ENCODE results near the gene BAK1.

The BAK1 gene

DNA sequence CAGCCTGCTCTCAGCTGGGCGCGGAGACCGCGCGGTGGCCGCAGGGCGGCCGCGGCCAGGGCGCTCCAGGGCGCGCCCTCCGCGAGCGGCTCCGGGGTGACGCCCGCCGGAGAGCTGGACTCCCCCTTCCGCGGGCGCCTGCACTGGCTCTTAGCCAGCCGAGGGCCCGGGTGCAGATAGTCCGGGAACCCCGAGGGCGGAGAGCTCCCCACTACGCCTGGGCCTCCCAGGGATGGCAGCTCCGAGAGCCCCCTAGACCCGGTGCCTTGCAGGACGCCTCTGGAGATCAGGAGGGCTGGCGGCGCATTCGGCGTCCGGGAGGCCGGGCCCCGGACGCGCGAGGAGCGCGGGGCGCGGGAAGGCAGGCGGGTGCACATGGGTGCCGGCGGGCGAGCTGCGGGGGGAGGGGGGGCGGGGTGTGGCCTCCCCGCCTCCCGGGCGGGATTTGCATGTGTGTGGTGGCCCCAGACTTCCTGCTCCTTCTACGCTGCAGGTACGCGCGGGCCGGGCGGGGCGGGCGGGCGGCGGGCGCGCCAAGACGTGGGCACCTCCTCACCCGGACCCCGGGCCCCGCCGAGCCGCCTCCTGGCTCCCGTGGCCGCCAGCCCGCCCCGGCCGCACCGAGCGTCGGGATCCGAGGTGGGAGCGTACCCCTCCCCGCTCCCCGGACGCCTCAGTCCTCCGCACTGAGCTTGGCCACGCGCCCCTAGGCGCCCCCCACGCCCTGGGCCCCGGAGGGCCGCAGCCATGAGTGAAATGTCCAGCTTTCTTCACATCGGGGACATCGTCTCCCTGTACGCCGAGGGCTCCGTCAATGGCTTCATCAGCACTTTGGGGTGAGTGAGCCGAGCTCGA lies 41.0 kb upstream of the BAK1 start, which contains the start of gene ITPR3:
Gene ITPR3, plus strand, starts transcription at position 467 of the 855 bp plus-strand sequence. Its CDS starts 281 bp downstream, at position 748.
- Histone ChIP-seq H2AFZ (ENCODE audit: low read depth, low read length) (peak within 1 kb of the TSS; percentile 70), H3K27me3 (ENCODE audit: control insufficient read depth in 1 of 2, insufficient read depth in 1 of 2, low read length in 2 of 2) (no peaks in the 10 kb centered on the region), H4K91ac (ENCODE audit: low read length) (peak within 1 kb of the TSS; percentile 76), H2AK5ac (ENCODE audit: low read length, severe bottlenecking) (no peak within 1 kb of the TSS), H3K36me3 (ENCODE audit: control insufficient read depth in 1 of 2, insufficient read depth in 2 of 2, low read depth in 1 of 2, low read length in 2 of 2) (peaks cover 11 to 23% of the 10 kb centered on the region in 2 experiments), H2BK120ac (ENCODE audit: low read depth, low read length) (peak within 1 kb of the TSS; percentile 65), H3K23ac (ENCODE audit: low read length in 2 of 2) (peak within 1 kb of the TSS in 1 of 2 experiments; percentile 77), H3K9ac (ENCODE audit: low read length) (peak within 1 kb of the TSS; percentile 96), H2BK12ac (ENCODE audit: low read length in 2 of 2) (peak within 1 kb of the TSS; percentile 15 to 42), H3K9me3 (ENCODE audit: control insufficient read depth, low read length) (no peaks in the 10 kb centered on the region), H2BK5ac (ENCODE audit: low read depth, low read length, poor library complexity, severe bottlenecking) (peak within 1 kb of the TSS; percentile 37), H3K18ac (ENCODE audit: low read depth in 1 of 2, low read length in 2 of 2) (peak within 1 kb of the TSS; percentile 85 to 92), H3K27ac (ENCODE audit: low read length, poor library complexity, severe bottlenecking) (no peak within 1 kb of the TSS), H3K4ac (ENCODE audit: low read depth in 1 of 2, low read length in 2 of 2) (peak within 1 kb of the TSS; percentile 74 to 83), H2BK15ac (ENCODE audit: low read depth, poor library complexity, severe bottlenecking) (peak within 1 kb of the TSS; percentile 71), H3K79me1 (replicated peaks; ENCODE audit: low read length, poor library complexity, severe bottlenecking) (peaks cover 20% of the 10 kb centered on the region), H3K4me2 (ENCODE audit: low read length, poor library complexity, severe bottlenecking) (peak within 1 kb of the TSS; percentile 97), H3K4me1 (ENCODE audit: control insufficient read depth, insufficient read depth, low read depth, low read length) (peaks cover 21% of the 10 kb centered on the region), H4K8ac (ENCODE audit: low read length) (peak within 1 kb of the TSS; percentile 92), H3K4me3 (ENCODE audit: insufficient read depth in 1 of 2, low read depth in 1 of 2, low read length in 2 of 2) (peak within 1 kb of the TSS; percentile 74 to 93), H3K14ac (ENCODE audit: low read length in 2 of 2) (peak within 1 kb of the TSS in 1 of 2 experiments; percentile 86)
- no peak for DNase-seq
- under 1% methylated on average over 83 of the region's 99 CpGs for WGBS

DNA sequence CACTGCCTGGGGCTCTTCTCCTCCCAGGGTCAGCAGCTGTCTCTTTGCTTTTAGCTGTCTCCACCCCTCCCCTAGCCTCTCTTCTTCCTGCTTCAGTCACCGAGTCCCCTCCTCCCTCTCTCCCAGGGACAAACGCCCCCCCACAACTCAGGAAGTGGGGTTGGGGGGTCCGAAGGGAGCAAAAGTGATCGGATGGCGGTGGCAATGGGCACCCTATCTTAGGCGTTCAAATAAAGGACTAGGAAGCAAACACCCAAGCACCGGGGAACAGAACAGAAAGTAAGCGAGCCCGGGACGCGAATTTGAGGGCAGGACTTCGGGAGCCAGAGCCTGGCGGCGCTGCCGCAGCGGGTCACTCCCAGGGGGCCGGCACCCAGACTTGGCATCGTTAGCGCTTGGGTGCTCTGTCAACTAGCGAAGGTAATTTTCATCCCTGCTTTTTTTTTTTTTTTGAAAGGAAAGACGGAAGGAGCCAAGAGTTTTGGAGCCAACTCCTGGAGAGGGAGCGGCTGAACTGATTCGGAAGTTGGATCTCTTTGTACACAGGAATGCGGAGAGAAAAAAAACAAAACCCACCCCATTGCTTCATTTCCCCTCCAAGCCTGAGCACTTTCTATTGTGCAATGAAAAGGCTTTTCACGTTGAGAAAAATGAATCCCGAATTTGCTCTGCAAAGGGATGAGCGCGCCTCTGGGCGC lies 40.2 kb upstream of the BAK1 start:
- Histone ChIP-seq H3K9ac (ENCODE audit: low read length) (peak overlapping the region; percentile 96), H3K9me3 (ENCODE audit: control insufficient read depth, low read length) (no peaks in the 10 kb centered on the region), H2AK5ac (ENCODE audit: low read length, severe bottlenecking) (no peak overlapping the region), H4K91ac (ENCODE audit: low read length) (no peak overlapping the region), H2BK15ac (ENCODE audit: low read depth, poor library complexity, severe bottlenecking) (no peak overlapping the region), H3K36me3 (ENCODE audit: control insufficient read depth in 1 of 2, insufficient read depth in 2 of 2, low read depth in 1 of 2, low read length in 2 of 2) (peaks cover 11 to 15% of the 10 kb centered on the region in 2 experiments), H3K4me1 (ENCODE audit: control insufficient read depth, insufficient read depth, low read depth, low read length) (peaks cover 21% of the 10 kb centered on the region), H2BK12ac (ENCODE audit: low read length in 2 of 2) (peak overlapping the region in 1 of 2 experiments; percentile 42), H3K27me3 (ENCODE audit: control insufficient read depth in 1 of 2, insufficient read depth in 1 of 2, low read length in 2 of 2) (no peaks in the 10 kb centered on the region), H3K79me1 (replicated peaks; ENCODE audit: low read length, poor library complexity, severe bottlenecking) (peaks cover 14% of the 10 kb centered on the region), H3K4ac (ENCODE audit: low read depth in 1 of 2, low read length in 2 of 2) (peak overlapping the region; percentile 28 to 83), H3K4me2 (ENCODE audit: low read length, poor library complexity, severe bottlenecking) (peak overlapping the region; percentile 97), H2BK120ac (ENCODE audit: low read depth, low read length) (peak overlapping the region; percentile 65), H3K14ac (ENCODE audit: low read length in 2 of 2) (no peak overlapping the region), H3K23ac (ENCODE audit: low read length in 2 of 2) (no peak overlapping the region), H3K4me3 (ENCODE audit: insufficient read depth in 1 of 2, low read depth in 1 of 2, low read length in 2 of 2) (peak overlapping the region; percentile 74 to 83), H4K8ac (ENCODE audit: low read length) (peak overlapping the region; percentile 32), H3K27ac (ENCODE audit: low read length, poor library complexity, severe bottlenecking) (no peak overlapping the region), H2AFZ (ENCODE audit: low read depth, low read length) (peak overlapping the region; percentile 44), H2BK5ac (ENCODE audit: low read depth, low read length, poor library complexity, severe bottlenecking) (peak overlapping the region; percentile 37), H3K18ac (ENCODE audit: low read depth in 1 of 2, low read length in 2 of 2) (peak overlapping the region; percentile 16 to 83)
- DNase-seq: peak; percentile 70
- under 1% methylated on average over 26 of the region's 29 CpGs for WGBS

DNA sequence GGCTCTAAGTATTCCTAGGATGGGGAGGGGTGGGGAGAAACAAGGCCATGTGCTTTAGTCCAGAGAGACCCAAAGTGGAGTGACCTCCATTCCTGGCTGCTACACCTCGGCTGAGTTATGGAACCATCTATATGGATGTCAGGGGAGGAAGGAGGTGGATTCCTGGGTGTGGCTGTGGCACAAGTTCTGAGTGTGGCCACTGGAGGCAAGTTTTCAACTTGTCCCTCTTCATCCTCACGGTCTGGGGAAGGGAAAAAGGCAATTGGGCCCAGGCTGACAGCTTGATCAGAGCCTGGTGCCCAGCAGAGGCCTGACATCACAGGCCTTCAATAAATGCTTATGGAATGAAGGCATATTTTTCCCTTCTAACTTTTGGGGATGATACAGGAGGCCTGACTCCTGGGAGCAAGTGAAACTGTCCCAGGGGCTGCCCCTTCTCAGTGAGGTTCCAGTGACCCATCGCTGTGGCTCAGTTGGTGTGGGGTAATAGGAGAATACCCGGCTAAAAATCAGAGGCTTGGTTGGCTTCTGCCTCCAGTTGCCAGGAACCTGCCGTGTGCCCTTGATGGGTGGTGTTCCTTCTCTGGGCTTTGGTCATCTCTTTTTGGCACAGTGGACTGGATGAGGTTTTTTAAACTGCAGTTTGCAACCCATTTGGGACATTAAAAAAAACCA lies 39.2 kb upstream of the BAK1 start:
- Histone ChIP-seq H2BK15ac (ENCODE audit: low read depth, poor library complexity, severe bottlenecking) (no peak overlapping the region), H4K91ac (ENCODE audit: low read length) (no peak overlapping the region), H3K14ac (ENCODE audit: low read length in 2 of 2) (no peak overlapping the region), H4K8ac (ENCODE audit: low read length) (peak overlapping the region; percentile 19), H3K9ac (ENCODE audit: low read length) (peak overlapping the region; percentile 96), H3K4me2 (ENCODE audit: low read length, poor library complexity, severe bottlenecking) (no peak overlapping the region), H3K4ac (ENCODE audit: low read depth in 1 of 2, low read length in 2 of 2) (no peak overlapping the region), H3K27ac (ENCODE audit: low read length, poor library complexity, severe bottlenecking) (no peak overlapping the region), H2BK5ac (ENCODE audit: low read depth, low read length, poor library complexity, severe bottlenecking) (no peak overlapping the region), H2BK120ac (ENCODE audit: low read depth, low read length) (no peak overlapping the region), H3K27me3 (ENCODE audit: control insufficient read depth in 1 of 2, insufficient read depth in 1 of 2, low read length in 2 of 2) (no peaks in the 10 kb centered on the region), H3K79me1 (replicated peaks; ENCODE audit: low read length, poor library complexity, severe bottlenecking) (peaks cover 8% of the 10 kb centered on the region), H2AK5ac (ENCODE audit: low read length, severe bottlenecking) (no peak overlapping the region), H3K23ac (ENCODE audit: low read length in 2 of 2) (no peak overlapping the region), H3K36me3 (ENCODE audit: control insufficient read depth in 1 of 2, insufficient read depth in 2 of 2, low read depth in 1 of 2, low read length in 2 of 2) (peaks cover 4 to 9% of the 10 kb centered on the region in 2 experiments), H2AFZ (ENCODE audit: low read depth, low read length) (no peak overlapping the region), H3K4me3 (ENCODE audit: insufficient read depth in 1 of 2, low read depth in 1 of 2, low read length in 2 of 2) (peak overlapping the region in 1 of 2 experiments; percentile 83), H3K18ac (ENCODE audit: low read depth in 1 of 2, low read length in 2 of 2) (no peak overlapping the region), H2BK12ac (ENCODE audit: low read length in 2 of 2) (no peak overlapping the region), H3K9me3 (ENCODE audit: control insufficient read depth, low read length) (no peaks in the 10 kb centered on the region), H3K4me1 (ENCODE audit: control insufficient read depth, insufficient read depth, low read depth, low read length) (peaks cover 21% of the 10 kb centered on the region)
- 69% methylated on average over 5 of the region's 5 CpGs for WGBS
- DNase-seq: no peak

Measured in mesenchymal stem cell (in vitro differentiated cells and primary cell).